Measurements from ENCODE around the gene VCL. TPM values are rescaled to one million over a fixed set of nuclear protein-coding genes. Genes with fewer than 3 reads are reported as not detected.

The VCL gene
- total RNA-seq, 4 donors from 2014 or later, result 54.8 to 92.9 (median 64.7) TPM

GRCh38 chr10:74167443-74167842 is 169.5 kb downstream of the VCL start:
- H3K36me3 ChIP-seq, result no peaks in the 10 kb centered on the region
- 71% methylated on average over 1 of the region's 1 CpG for WGBS
- H3K4me3 ChIP-seq, result no peak overlapping the region
- H3K4me1 ChIP-seq, result no peaks in the 10 kb centered on the region
- TF ChIP-seq CTCF (IDR thresholded peaks at IDR 0.05), result no peak
- no peak for TF ChIP-seq POLR2A (IDR thresholded peaks at IDR 0.05)
- no peak for TF ChIP-seq POLR2AphosphoS5 (IDR thresholded peaks at IDR 0.05)
- no peak for TF ChIP-seq EP300 (IDR thresholded peaks at IDR 0.05)
- H3K9me3 ChIP-seq, result no peaks in the 10 kb centered on the region
- no peak for DNase-seq (ENCODE audit: low spot score in 2 of 2)
- H3K27me3 ChIP-seq, result no peaks in the 10 kb centered on the region
- H3K27ac ChIP-seq, result no peak overlapping the region

Other genes with a start within 250 kb of the VCL start
- gene CHCHD1, start 216.1 kb upstream of the VCL start, total RNA-seq, result 10 to 100 TPM; 12.7 to 26.0 (median 22.5) TPM
- gene ZSWIM8, start 212.5 kb upstream of the VCL start, total RNA-seq, result 100 to 1,000 TPM in 3 of 4 donors, 10 to 100 TPM in 1; 86.4 to 203 (median 121) TPM
- 10 to 100 TPM; 27.4 to 56.5 (median 37.6) TPM for gene NDST2, start 186.5 kb upstream of the VCL start, total RNA-seq
- 10 to 100 TPM; 16.9 to 35.2 (median 20.6) TPM for gene CAMK2G, start 123.6 kb upstream of the VCL start, total RNA-seq
- 10 to 100 TPM in 2 of 4 donors, 1 to 10 TPM in 2; 8.4 to 19.1 (median 10.8) TPM for gene PLAU, start 87.0 kb upstream of the VCL start, total RNA-seq
- 10 to 100 TPM; 19.7 to 24.7 (median 21.1) TPM for gene AP3M1, start 152.7 kb downstream of the VCL start, total RNA-seq
- 10 to 100 TPM; 33.0 to 57.3 (median 48.0) TPM for gene ADK, start 153.1 kb downstream of the VCL start, total RNA-seq

Measured in suprapubic skin (tissue), 4 donors.